GM12878 (cell line): ENCODE data around the gene ZKSCAN5. TPM values are rescaled to one million over a fixed set of nuclear protein-coding genes. Genes with fewer than 3 reads are reported as not detected.
A peak's percentile ranks its signal among the peaks of the same experiment; 100 is the strongest.

ENCODE experiments used
- BHLHE40 ChIP-seq, 2 experiments: fragments of 450-650 bp in 1 of 2; IDR thresholded peaks; 2 replicates each; pipeline ENCODE4 v1.6.1; 2011 to 2017; ENCODE audit warnings: low read depth in 2 of 2, borderline replicate concordance in 1 of 2, improper control_type of control experiment in 1 of 2, low read length in 1 of 2, mild to moderate bottlenecking in 1 of 2
- CHD2 ChIP-seq: IDR thresholded peaks from 2 replicates; pipeline ENCODE4 v1.6.1; 2011; ENCODE audit warnings: low read depth, low read length, improper control_type of control experiment, borderline replicate concordance
- EZH2 ChIP-seq: IDR thresholded peaks from 2 replicates; pipeline ENCODE4 v1.6.1; 2012; ENCODE audit warnings: low read depth, mild to moderate bottlenecking, control low read depth, inconsistent platforms, low read length, borderline replicate concordance; ENCODE audit not compliant: control insufficient read depth
- FOS ChIP-seq: IDR thresholded peaks from 3 replicates; pipeline ENCODE4 v1.6.1; 2011; ENCODE audit warnings: borderline replicate concordance; ENCODE audit not compliant: insufficient read length; ENCODE audit errors: extremely low read depth
- FOXM1 ChIP-seq: IDR thresholded peaks from 2 replicates; pipeline ENCODE4 v1.6.1; 2012; ENCODE audit warnings: low read depth, mild to moderate bottlenecking, inconsistent platforms, low read length, moderate library complexity
- GABPA ChIP-seq: IDR thresholded peaks from 2 replicates; pipeline ENCODE4 v1.6.1; 2014; ENCODE audit warnings: antibody characterized with exemption, low read depth, mild to moderate bottlenecking, inconsistent platforms
- HDGF ChIP-seq: fragments of 450-650 bp; IDR thresholded peaks from 2 replicates; pipeline ENCODE4 v1.6.1; 2016; ENCODE audit warnings: antibody characterized with exemption
- LARP7 ChIP-seq: fragments of 450-650 bp; IDR thresholded peaks from 2 replicates; pipeline ENCODE4 v1.6.1; 2017; ENCODE audit warnings: mild to moderate bottlenecking
- NBN ChIP-seq: fragments of 450-650 bp; IDR thresholded peaks from 2 replicates; pipeline ENCODE4 v1.6.1; 2016
- NFYB ChIP-seq: IDR thresholded peaks from 2 replicates; pipeline ENCODE4 v1.6.1; 2011; ENCODE audit warnings: low read depth, mild to moderate bottlenecking, low read length, improper control_type of control experiment, moderate library complexity; ENCODE audit not compliant: insufficient read depth
- POLR2A ChIP-seq: IDR thresholded peaks from 2 replicates; pipeline ENCODE4 v1.6.1; 2011; ENCODE audit warnings: low read depth, mild to moderate bottlenecking, low read length
- RCOR1 ChIP-seq: conservative IDR thresholded peaks from 2 replicates; pipeline ENCODE4 v1.6.1; 2012; ENCODE audit warnings: low read depth, low read length, improper control_type of control experiment
- SMC3 ChIP-seq: IDR thresholded peaks from 2 replicates; pipeline ENCODE4 v1.6.1; 2011; ENCODE audit warnings: low read length, improper control_type of control experiment, borderline replicate concordance
- STAT1 ChIP-seq: fragments of 450-650 bp; conservative IDR thresholded peaks from 2 replicates; pipeline ENCODE4 v1.6.1; 2014; ENCODE audit warnings: antibody characterized with exemption, mild to moderate bottlenecking
- SUZ12 ChIP-seq: fragments of 200-600 bp; sonication (generic); IDR thresholded peaks from one replicate; pipeline ENCODE4 v1.6.1; 2018; ENCODE audit warnings: antibody characterized with exemption, mild to moderate bottlenecking; ENCODE audit not compliant: unreplicated experiment
- TCF12 ChIP-seq: IDR thresholded peaks from 2 replicates; pipeline ENCODE4 v1.6.1; 2011; ENCODE audit warnings: low read depth, mild to moderate bottlenecking, low read length
- ZBED1 ChIP-seq: IDR thresholded peaks from 2 replicates; pipeline ENCODE4 v1.6.1; 2016; ENCODE audit warnings: borderline replicate concordance
- ZNF207 ChIP-seq: fragments of 450-650 bp; IDR thresholded peaks from 2 replicates; pipeline ENCODE4 v1.6.1; 2014; ENCODE audit warnings: antibody characterized with exemption, mild to moderate bottlenecking, borderline replicate concordance
- polyA plus RNA-seq, 11 experiments: library from polyadenylated mRNA; depleted of rRNA in 4 of 11; unstranded in 6 of 11; stranded (reverse) in 5 of 11; fragments of >200 nt; fragmentation: Nextera tagmentation in 4 of 11; fragmentation: Illumina TruSeq in 1 of 11; extraction: Ambion mirVana in 4 of 11; extraction: Trizol in 1 of 11; gene quantifications; 1 replicate in 1 of 11; 2 replicates in 10 of 11; pipeline versions ENCODE4 v1.2.1 to v1.2.3, GENCODE V29; 2011 to 2016; ENCODE audit warnings: inconsistent platforms in 2 of 11, missing spikeins in 2 of 11, low read depth in 1 of 11
- total RNA-seq, 4 experiments: library from RNA; depleted of rRNA in 3 of 4; stranded (reverse); fragments of >200 nt in 3 of 4; fragmentation: Illumina TruSeq in 1 of 4; extraction: Trizol in 1 of 4; gene quantifications; 2 replicates each; pipeline versions ENCODE4 v1.2.1 to v1.2.3, GENCODE V29; 2013 to 2021
- TF ChIP-seq, protein P1 (sequence below): fragments of 450-650 bp; formaldehyde crosslinking; IDR thresholded peaks from 2 replicates; pipeline ENCODE4 v1.5.0; 2022; ENCODE audit warnings: mild to moderate bottlenecking, missing genetic modification characterization
- TF ChIP-seq, protein P2 (sequence below): fragments of 450-650 bp; IDR thresholded peaks from 2 replicates; pipeline ENCODE4 v1.6.1; 2017; ENCODE audit warnings: antibody characterized with exemption, mild to moderate bottlenecking, moderate library complexity
- TF ChIP-seq, protein P3 (sequence below): fragments of 150-350 bp; IDR thresholded peaks from 2 replicates; pipeline ENCODE4 v1.6.1; 2014; ENCODE audit warnings: mild to moderate bottlenecking, low read depth, low read length

ZKSCAN5 gene
- total and polyA plus RNA-seq, 10 of the 15 experiments (the other 5 are each of a cell fraction or from before 2014, with no cell fraction given) = 2.5 to 10.1 (median 7.7) TPM

DNA sequence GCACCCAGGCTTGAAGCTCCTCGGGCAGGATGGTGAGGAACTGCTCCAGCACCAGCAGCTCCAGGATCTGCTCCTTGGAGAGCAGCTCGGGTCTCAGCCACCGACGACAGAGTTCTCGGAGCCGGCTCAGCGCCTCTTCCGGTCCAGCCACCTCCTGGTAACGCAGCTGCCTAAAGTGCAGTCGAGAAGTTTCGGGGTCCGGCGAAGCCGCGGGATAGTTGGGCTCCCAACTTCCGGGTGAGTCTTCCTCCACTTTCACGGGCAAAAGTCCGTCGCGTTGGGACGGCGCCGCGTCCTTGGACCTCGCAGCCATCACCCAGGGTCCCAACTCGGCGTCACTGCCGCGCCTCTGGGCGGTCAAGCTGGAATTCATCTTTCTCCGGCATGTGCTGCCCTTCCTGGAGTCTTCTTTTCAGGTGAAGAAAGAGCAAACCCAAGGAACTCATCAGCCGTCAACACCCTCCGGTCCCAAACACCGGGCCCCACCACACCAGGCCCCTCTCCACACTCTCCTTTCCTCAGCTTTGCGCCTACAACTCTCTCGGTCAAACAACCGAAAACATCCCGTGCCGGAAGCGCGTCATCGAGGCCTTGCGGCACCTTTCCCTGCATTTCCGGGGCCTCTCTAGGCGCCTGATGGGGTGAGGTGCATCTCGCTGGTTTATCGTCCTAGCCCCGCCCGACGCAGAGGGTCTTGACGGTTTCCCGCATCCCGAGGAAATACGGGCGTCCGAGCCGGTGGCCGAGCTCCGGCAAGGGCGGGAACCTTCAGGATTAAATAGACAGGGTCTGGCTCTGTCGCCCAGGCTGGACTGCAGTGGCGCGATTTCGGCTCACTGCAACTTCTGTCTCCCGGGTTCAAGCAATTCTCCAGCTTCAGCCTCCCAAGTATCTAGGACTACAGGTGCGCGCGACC, 4.5 kb upstream of the ZKSCAN5 start, which contains the start of gene ZNF394 (continued):
- TF ChIP-seq FOXM1 = 0 out of 2 replicates have a peak, but pooled peaks have one; percentile 41
- no peak; the same call in 1 of the 2 replicates for TF ChIP-seq TCF12
- no peak for TF ChIP-seq RCOR1
- TF ChIP-seq, protein P1, sequence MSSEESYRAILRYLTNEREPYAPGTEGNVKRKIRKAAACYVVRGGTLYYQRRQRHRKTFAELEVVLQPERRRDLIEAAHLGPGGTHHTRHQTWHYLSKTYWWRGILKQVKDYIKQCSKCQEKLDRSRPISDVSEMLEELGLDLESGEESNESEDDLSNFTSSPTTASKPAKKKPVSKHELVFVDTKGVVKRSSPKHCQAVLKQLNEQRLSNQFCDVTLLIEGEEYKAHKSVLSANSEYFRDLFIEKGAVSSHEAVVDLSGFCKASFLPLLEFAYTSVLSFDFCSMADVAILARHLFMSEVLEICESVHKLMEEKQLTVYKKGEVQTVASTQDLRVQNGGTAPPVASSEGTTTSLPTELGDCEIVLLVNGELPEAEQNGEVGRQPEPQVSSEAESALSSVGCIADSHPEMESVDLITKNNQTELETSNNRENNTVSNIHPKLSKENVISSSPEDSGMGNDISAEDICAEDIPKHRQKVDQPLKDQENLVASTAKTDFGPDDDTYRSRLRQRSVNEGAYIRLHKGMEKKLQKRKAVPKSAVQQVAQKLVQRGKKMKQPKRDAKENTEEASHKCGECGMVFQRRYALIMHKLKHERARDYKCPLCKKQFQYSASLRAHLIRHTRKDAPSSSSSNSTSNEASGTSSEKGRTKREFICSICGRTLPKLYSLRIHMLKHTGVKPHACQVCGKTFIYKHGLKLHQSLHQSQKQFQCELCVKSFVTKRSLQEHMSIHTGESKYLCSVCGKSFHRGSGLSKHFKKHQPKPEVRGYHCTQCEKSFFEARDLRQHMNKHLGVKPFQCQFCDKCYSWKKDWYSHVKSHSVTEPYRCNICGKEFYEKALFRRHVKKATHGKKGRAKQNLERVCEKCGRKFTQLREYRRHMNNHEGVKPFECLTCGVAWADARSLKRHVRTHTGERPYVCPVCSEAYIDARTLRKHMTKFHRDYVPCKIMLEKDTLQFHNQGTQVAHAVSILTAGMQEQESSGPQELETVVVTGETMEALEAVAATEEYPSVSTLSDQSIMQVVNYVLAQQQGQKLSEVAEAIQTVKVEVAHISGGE (CRISPR knock-in tag) = no peak
- 0 out of 2 replicates have a peak, but pooled peaks have one; percentile 9 for TF ChIP-seq ZNF207
- no peak for TF ChIP-seq NFYB
- TF ChIP-seq NBN = peak; percentile 93
- no peak for TF ChIP-seq SUZ12
- TF ChIP-seq EZH2 = no peak
- TF ChIP-seq, protein P2, sequence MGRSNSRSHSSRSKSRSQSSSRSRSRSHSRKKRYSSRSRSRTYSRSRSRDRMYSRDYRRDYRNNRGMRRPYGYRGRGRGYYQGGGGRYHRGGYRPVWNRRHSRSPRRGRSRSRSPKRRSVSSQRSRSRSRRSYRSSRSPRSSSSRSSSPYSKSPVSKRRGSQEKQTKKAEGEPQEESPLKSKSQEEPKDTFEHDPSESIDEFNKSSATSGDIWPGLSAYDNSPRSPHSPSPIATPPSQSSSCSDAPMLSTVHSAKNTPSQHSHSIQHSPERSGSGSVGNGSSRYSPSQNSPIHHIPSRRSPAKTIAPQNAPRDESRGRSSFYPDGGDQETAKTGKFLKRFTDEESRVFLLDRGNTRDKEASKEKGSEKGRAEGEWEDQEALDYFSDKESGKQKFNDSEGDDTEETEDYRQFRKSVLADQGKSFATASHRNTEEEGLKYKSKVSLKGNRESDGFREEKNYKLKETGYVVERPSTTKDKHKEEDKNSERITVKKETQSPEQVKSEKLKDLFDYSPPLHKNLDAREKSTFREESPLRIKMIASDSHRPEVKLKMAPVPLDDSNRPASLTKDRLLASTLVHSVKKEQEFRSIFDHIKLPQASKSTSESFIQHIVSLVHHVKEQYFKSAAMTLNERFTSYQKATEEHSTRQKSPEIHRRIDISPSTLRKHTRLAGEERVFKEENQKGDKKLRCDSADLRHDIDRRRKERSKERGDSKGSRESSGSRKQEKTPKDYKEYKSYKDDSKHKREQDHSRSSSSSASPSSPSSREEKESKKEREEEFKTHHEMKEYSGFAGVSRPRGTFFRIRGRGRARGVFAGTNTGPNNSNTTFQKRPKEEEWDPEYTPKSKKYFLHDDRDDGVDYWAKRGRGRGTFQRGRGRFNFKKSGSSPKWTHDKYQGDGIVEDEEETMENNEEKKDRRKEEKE = no peak
- peak; percentile 72 for TF ChIP-seq CHD2
- no peak; the same call in 1 of the 2 replicates for TF ChIP-seq HDGF
- TF ChIP-seq STAT1 = no peak
- no peak for TF ChIP-seq FOS
- peak; percentile 91 for TF ChIP-seq LARP7
- TF ChIP-seq ZBED1 = no peak
- peak; percentile 87 to 94 for TF ChIP-seq BHLHE40 (IDR thresholded peaks at IDR 0.05; ENCODE audit: borderline replicate concordance in 1 of 2, low read depth in 2 of 2, low read length in 1 of 2)
- no peak for TF ChIP-seq SMC3
- peak; percentile 98 for TF ChIP-seq GABPA
- TF ChIP-seq, protein P3, sequence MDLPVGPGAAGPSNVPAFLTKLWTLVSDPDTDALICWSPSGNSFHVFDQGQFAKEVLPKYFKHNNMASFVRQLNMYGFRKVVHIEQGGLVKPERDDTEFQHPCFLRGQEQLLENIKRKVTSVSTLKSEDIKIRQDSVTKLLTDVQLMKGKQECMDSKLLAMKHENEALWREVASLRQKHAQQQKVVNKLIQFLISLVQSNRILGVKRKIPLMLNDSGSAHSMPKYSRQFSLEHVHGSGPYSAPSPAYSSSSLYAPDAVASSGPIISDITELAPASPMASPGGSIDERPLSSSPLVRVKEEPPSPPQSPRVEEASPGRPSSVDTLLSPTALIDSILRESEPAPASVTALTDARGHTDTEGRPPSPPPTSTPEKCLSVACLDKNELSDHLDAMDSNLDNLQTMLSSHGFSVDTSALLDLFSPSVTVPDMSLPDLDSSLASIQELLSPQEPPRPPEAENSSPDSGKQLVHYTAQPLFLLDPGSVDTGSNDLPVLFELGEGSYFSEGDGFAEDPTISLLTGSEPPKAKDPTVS = no peak
- peak; percentile 90 for TF ChIP-seq POLR2A
